Effector CD4-positive, alpha-beta T cell (primary cell): ENCODE measurements around the gene FOXP1.

Experiments used
- DNase-seq: peaks from one replicate; pipeline ENCODE4 v3.0.0-alpha.2; 2020

Gene FOXP1

DNA sequence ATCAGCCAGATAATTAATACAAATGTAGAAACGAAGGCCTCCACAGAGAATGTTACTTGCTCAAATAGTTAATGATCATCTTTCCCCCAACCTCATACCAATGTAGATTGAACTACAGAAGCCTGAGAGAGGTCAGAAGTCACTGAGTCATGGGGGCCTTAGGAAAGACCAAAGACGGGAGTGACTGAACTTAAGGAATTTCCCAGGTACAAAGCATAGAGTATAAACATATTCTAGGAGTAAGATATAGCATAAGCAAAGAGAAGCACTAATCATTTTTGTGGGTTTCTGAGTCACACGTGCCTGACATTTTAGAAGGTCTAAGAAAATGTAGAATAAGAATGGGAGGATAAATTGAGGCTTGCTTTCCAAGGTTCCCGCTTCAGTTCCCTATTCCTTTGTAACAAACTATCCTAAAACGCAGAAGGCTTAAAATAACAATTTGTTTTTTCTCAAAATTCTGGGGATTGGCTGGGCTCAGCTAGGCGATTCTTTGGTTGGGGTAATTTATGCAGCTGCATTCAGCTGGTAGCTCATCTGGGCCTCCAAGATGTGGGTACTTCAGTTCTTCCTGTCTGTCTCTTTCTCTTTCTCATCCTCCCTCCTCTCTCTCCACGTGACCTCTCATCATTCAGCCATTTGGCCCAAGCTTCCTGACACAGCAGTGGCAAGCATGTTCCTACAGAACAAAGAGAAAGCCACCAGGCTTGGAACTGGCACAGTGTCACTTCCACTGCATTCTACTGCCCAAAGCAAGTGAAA is 422.6 kb downstream of the FOXP1 start:
- no peak for DNase-seq

DNA sequence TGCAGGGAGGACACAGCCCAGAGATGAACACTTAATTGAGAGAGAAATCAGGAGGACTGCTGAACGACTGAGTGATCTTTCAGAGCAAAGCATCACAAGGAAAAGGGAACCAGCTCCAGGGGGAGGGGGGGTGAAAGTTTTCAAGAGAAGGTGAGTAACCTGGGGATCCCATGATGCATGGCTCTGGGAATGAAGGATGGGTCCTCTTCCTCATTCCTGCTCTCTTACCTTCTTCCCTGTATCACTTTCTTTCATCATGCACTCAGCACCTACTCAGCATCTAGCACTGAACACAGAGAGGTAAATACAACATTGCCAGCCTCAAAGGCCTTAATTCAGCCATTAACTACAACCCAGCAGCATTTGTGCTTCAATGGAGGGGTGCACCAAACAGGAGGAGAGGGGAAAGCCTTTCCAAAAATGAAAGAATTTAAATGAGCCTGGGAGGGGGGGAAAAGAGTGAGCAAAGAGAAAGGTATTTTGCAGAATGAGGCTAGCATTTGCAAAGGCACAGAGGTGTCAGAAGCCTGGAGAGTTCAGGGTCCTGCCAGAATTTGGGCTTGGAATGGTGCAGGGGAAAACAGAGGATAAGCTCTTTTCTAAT is 427.4 kb downstream of the FOXP1 start:
- no peak for DNase-seq

GRCh38 chr3:71154846-71155245 is 428.7 kb downstream of the FOXP1 start:
- no peak for DNase-seq

- DNase-seq = no peak
Observed at GRCh38 chr3:71153713-71154112, 429.8 kb downstream of the FOXP1 start.

DNA sequence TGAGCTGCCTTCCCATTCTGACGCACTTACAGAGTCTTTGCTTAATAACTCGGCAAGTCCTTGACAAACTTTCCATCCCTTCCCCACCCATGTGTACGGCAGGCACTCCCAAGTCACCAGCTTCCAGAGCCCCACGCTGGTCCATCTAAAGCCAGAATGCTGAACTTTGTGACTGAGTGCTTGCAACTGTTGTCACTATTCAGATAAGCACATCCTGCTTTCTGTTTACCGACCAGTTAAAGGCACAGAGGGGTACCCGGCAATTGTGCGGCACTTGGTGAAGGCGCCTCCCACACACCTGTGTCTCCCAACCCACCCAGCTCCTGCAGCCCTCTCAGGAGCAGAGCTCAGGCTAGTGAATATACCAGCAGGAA is 430.6 kb downstream of the FOXP1 start:
- no peak for DNase-seq

- no peak for DNase-seq
Observed at GRCh38 chr3:71152039-71152891, 431.3 kb downstream of the FOXP1 start.

DNA sequence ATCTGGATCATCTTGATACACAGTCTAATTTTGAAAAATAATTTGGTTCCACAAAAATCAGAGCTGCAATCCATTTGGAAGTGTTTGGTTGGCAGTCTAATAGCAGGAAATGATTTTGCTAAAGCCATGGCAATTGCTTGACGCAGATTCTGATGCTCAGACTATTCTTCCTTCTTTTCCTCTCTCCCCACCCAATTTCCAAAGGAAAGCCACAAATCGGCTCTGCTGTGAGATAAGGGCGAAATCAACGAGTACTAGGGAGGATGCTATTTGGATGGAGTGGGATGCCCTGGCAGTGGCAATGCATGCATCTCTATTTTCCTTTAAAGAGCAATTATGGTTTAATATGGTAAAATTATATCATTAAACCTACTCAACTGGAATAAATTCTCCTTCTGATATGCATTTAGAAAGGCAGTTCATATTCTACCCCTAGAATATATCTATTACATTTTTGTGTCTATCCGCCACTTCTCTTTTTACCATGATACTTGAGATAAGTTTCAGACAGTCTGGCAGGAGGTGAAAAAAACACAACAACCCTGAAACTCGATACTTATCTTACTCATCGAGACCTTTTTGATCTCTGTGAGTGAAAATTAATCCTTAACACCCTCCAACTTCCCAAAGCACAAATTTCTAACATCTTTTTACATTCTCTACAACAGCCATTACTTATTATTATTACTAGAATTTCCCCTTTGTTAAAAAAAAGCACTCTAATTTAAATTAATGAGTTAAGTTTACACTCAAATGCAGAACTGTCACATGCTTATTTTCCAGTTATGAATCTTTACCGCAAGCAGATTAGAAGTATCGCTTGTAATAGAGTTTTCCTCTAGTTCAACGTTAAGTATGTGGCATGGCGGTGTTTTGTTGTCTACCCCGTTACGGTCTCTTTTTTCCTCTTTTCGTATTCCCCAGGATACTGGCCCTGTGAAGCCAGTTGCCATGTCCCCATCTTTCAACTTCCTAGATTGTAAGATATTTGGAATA is 433.3 kb downstream of the FOXP1 start:
- no peak for DNase-seq

GRCh38 chr3:71148455-71149060 is 435.0 kb downstream of the FOXP1 start:
- no peak for DNase-seq

- DNase-seq = no peak
Observed at GRCh38 chr3:71146673-71147072, 436.9 kb downstream of the FOXP1 start.

DNA sequence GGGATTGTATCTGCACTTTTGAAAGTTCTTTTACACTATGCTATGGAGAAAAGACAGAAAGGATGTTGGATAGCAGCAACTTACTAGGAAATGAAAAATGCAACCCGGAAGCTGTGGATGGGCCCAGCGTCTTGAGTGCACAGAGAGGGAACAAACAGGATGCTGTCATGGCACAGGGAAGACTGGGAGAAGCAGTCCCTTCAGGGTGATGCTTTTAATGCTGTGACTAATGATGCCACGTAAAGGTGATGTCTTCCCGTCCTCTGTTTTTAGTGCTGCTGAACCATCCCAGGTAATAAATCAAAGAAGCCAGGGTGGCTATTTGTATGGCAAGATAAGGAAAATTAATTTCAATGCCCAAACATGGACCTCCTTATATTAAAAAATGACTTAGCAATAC is 437.6 kb downstream of the FOXP1 start:
- no peak for DNase-seq

DNA sequence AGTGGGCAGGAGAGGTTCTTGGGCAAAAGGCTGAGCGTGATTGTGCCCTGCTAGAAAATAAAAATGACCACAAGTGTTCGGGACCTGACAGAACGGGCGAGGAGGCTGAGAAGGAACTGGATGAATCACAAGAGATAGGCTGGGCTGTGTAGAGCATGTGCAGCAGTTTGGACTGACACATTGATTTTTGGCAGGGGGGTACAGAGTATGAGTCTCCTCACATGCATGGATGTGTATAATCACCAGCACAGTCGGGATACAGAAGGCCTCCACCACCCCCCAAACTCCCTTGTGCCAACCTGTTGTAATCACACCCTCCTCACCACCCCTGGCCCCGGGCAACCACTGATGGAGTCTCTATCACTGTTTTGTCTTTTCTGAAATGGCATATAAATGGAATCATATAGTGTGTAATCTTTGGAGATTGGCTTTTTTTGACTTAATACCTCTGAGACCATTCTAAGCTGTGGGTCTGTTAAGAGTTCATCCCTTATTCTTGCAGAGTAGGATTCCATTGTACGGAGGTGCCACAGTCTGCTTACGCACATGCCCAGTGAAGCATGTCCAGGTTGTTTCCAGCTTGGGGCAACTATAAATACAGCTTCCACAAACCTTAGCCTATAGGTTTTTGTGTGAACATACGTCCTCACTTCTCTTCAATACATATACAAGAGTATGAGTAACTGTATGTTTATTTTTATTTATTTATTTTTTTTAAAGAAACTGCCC is 438.8 kb downstream of the FOXP1 start:
- DNase-seq = no peak

GRCh38 chr3:71143493-71143892 is 440.0 kb downstream of the FOXP1 start:
- no peak for DNase-seq

DNA sequence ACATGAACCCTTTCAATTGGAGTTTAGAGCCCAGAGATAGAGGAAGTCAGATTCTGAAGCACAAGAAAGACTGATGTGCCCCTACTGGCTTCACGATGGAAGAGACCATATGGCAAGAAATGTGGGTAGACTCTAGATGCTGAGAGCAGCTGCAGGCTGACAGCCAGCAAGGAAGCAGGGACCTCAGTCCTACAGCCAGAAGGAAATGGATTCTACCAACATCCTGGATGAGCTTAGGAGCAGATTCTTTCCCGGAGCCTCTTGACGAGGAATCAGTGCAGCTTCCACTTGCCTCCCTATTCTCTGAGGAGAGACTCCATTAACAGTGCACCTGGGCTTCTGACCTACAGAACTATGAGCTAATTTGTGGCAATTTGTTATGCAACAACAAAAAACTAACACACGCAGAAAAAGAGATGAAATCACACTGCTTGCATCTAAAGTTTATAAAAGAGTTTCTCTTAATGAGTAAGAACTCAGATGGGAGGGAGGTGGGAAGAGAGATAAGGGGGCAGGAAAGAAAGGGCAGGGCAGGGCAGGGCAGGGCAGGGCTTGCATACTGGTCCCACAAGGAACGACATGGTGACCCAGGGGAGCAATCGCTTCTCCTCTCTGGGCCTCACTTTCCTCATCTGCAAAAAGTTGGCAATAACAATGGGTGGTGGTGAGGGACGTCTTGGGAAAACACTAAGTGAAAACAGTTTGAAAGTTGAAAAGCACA is 440.9 kb downstream of the FOXP1 start:
- DNase-seq = no peak

- no peak for DNase-seq
Observed at GRCh38 chr3:71140477-71140876, 443.1 kb downstream of the FOXP1 start.

DNA sequence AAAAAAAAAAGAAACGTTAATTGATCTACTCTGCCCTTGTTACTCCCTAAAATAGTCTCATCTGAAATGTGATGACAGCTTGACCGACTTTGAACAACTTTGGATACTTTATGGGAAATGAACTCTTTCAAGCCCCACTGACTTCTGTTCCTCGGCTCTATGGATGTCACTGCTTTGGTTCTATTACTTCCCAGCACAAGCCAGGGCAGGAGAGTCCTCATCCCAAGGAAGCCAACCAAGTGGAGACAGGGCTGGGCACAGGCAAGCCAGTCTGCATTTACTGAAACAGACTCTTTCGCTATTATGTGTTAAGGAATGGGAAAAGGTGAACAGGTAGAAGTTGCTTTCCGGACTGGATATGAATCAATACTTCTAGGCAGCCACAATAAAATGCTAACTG is 444.0 kb downstream of the FOXP1 start:
- DNase-seq = no peak

DNA sequence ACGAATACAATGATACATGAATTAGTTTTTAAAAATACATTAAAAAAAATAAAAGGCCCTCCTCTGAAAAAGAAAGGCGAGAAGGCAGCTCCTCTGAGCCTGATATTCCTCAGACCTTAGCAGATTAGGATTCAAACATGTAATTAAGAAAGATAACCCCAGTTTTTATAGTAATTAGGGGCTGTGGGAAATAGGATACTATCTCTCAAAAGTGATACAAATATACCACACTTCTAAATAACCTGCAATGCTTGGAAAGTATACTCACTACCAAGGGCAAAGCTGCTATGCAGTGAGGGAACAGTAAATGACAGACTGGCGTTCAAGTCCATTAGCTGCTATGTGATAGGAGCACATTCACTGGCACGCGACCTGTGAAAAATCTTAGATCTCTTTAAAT is 445.1 kb downstream of the FOXP1 start:
- DNase-seq = no peak

DNA sequence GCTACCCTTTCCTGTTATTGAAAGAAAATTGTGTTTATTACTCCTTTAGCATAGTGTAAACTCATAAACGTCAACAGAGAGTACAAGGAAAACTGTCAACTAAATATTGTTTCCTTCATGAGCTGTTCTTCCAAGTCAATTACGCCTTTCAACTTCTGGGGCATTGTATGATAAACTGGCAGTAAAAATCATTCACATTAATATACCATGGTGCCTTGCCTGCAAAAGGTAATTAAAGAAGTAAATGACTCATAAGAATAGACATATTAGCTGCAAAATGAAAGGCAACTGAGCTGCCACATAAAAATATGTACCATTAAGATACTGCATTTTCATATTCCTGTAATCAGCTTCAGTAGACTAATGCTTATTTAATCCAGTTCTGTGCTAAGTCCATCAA is 447.3 kb downstream of the FOXP1 start:
- no peak for DNase-seq

DNA sequence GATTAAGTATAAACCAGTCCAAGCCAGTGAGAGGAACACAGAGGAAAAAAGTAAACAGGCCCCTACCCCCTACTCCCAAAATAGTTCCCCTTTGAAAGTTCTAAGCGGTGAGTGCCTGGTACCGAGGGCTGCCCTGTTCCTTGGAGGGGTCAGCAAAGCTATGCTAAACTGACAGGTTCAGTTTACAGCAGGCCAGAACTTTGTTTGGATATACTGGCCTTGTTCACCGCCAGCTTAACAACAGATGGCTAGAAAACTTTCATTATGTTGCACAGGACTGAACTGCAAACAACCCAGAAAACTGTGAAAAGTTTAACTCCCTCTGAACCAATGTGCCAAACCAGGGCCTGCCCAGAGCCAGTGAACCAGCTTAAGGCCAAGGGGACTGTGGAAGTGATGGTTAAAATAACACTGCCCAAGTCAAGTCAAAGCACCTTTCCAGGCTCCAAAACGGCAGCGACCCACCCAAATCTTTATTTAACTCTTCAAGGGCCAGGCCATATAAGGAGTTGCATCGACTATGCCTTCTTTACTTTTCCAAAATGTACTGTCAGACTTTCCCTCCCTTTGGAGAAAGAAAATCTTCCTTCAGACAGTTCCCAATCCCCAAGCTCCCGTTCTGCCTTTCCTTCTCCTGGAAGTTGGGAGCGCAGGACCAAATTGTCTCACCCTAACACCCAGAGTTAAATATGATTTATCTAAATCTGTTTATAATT is 448.0 kb downstream of the FOXP1 start:
- DNase-seq = no peak

DNA sequence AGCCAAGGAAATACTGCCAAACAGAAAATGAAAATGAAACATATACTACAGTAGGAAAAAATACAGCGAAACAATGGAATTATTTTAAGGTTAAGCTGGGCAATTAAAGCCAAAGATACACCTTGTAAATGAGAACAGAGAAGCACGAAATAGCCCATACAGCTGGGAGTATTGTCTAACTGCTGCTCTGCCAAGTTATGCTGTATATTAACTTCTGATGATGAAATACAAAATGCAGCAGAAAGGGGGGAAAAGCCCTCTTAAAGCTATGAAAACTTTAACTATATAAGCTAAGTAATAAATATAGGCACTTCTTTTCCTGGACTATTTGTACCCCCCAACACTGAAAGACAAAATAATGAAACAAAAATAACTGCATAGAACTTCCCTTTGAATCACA is 449.0 kb downstream of the FOXP1 start:
- no peak for DNase-seq

DNA sequence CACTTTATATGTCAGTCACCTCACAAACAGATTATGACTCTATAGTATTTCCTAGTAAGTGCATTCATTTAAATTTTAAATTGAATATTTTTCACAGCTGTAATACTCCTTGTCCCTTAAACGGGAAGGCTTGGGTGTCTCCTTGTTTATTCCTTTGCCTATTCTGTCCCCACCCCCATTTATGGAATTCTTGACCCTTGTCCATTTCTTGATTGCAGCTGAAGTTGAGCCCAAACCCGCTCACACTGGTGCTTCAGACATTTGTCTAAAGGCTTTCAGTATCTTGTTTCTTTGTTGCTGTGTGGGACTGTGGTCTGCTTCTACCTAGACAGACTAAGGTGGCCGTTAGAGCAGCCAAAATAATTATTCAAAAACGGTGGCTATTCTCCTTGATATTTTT is 449.7 kb downstream of the FOXP1 start:
- no peak for DNase-seq
